CD8-positive, alpha-beta memory T cell (primary cell): Measurements from ENCODE around the gene RANBP6. TPM values are rescaled to one million over a fixed set of nuclear protein-coding genes. Genes with fewer than 3 reads are reported as not detected.
A peak's percentile ranks its signal among the peaks of the same experiment; 100 is the strongest.
"Not testable (repeated sequence)": the region's sequence is repeated elsewhere in the genome, so short reads cannot be mapped to it uniquely, and the experiment has no call there.

Experiments
- CTCF ChIA-PET: fragments of 350-600 bp; sonication (Branson Sonifier 250); formaldehyde crosslinking; loops from one replicate; lab custom pipeline; 2021; ENCODE audit warnings: antibody characterized with exemption; lab: Charles Lee
- POLR2A ChIA-PET: fragments of 350-600 bp; sonication (Branson Sonifier 250); formaldehyde crosslinking; loops from one replicate; lab custom pipeline; 2021; ENCODE audit warnings: antibody characterized with exemption; lab: Charles Lee
- DNase-seq, 5 donors: peaks; one replicate each; pipeline versions ENCODE4 v3.0.0 to v3.0.0-alpha.2; 2020 to 2022; ENCODE audit warnings: mixed read lengths in 1 of 5
- H3K27ac ChIP-seq: one replicate; pipeline ENCODE4 v1.7.0; 2013; ENCODE audit warnings: low read depth, mild to moderate bottlenecking, low read length, moderate library complexity
- H3K27me3 ChIP-seq: 2 replicates; pipeline ENCODE4 v1.7.0; 2013; ENCODE audit warnings: low read length, mild to moderate bottlenecking; ENCODE audit not compliant: insufficient read depth, poor library complexity, severe bottlenecking
- H3K36me3 ChIP-seq: 2 replicates; pipeline ENCODE4 v1.7.0; 2013; ENCODE audit warnings: mild to moderate bottlenecking, low read length, moderate library complexity; ENCODE audit not compliant: insufficient read depth
- H3K4me1 ChIP-seq: 2 replicates; pipeline ENCODE4 v1.7.0; 2013; ENCODE audit warnings: mild to moderate bottlenecking, low read length, moderate library complexity; ENCODE audit not compliant: insufficient read depth
- H3K4me3 ChIP-seq: 2 replicates; pipeline ENCODE4 v1.7.0; 2013; ENCODE audit warnings: mild to moderate bottlenecking, low read length
- H3K9me3 ChIP-seq: 2 replicates; pipeline ENCODE4 v1.7.0; 2013; ENCODE audit warnings: mild to moderate bottlenecking, low read length
- H3K27ac Mint-ChIP-seq, 8 donors: one replicate each; pipeline ENCODE4 v1.8.0; 2020 to 2021; ENCODE audit warnings: mixed read lengths in 8 of 8, mild to moderate bottlenecking in 6 of 8, inconsistent platforms in 3 of 8, moderate library complexity in 3 of 8
- H3K27me3 Mint-ChIP-seq, 2 donors: one replicate each; pipeline ENCODE4 v1.8.0; 2020 to 2021; ENCODE audit warnings: mixed read lengths in 2 of 2, mild to moderate bottlenecking in 1 of 2, moderate library complexity in 1 of 2
- H3K36me3 Mint-ChIP-seq, 3 donors: one replicate each; pipeline ENCODE4 v1.8.0; 2020 to 2021; ENCODE audit warnings: mixed read lengths in 3 of 3, inconsistent platforms in 1 of 3, mild to moderate bottlenecking in 1 of 3
- H3K4me1 Mint-ChIP-seq, 3 donors: one replicate each; pipeline ENCODE4 v1.8.0; 2020 to 2021; ENCODE audit warnings: mixed read lengths in 3 of 3, inconsistent platforms in 1 of 3, mild to moderate bottlenecking in 1 of 3
- H3K4me3 Mint-ChIP-seq, 7 donors: one replicate each; pipeline ENCODE4 v1.8.0; 2020 to 2021; ENCODE audit warnings: mixed read lengths in 7 of 7, mild to moderate bottlenecking in 6 of 7, moderate library complexity in 4 of 7, inconsistent platforms in 2 of 7
- H3K9me3 Mint-ChIP-seq, 5 donors: one replicate each; pipeline ENCODE4 v1.8.0; 2020 to 2022; ENCODE audit warnings: mixed read lengths in 5 of 5, mild to moderate bottlenecking in 3 of 5, moderate library complexity in 2 of 5, inconsistent platforms in 1 of 5
- polyA plus RNA-seq: library from polyadenylated mRNA; unstranded; fragments of 300-500 nt; fragmentation: Illumina TruSeq; gene quantifications from one replicate; pipeline ENCODE4 v1.2.3, GENCODE V29; 2021
- total RNA-seq, 2 experiments: library from RNA; stranded (reverse); gene quantifications; one replicate each; pipeline ENCODE4 v1.2.3, GENCODE V29; 2021

RANBP6 gene
- total RNA-seq (10 to 100 TPM; 19.7 to 21.0 TPM), polyA plus RNA-seq (17.5 TPM)

DNA sequence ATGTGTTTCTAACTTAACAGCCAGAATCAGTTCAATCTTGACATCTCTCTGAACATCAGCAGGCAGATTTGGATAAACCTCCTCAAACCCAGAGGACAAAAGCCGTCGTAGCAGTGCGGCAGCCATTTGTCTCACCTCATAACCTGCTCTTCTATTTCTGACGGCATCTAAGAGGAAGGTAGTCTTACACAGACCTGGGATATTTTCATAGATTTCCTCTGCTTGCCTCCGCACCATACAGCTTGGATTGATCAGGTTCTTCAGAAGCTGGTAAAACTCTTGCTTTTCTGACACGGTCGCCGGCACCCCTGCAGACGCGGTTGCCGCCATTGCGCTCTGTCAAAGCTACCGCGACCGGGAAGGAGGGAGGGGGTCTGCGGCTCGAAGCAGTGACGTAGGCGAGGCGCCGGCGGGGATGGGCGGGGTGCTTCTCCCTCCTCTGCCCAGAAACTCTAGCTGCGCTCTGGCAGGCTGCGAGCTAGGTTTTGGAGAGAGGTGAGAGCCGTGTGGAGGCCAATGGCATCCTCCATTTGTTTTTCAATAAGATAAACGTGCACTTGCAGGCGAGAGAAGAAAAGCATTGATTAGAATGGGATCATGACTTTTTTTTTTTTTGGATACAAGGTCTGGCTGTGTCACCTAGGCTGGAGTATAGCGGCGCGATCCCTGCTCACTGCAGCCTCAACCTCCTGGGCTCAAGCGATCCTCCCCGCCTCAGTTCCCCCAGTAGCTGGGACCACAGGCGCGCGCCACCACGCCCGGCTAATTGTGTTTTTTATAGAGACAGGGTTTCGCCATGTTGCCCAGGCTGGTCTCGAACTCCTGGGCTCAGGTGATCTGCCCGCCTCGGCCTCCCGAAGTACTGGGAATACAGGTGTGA, at the start of gene RANBP6:
Gene RANBP6, minus strand, starts transcription at position 347 of the 880 bp plus-strand sequence. Its CDS starts 17 bp downstream, at position 330.
- H3K27ac Mint-ChIP-seq: peak within 1 kb of the TSS; percentile 97 to 99 (median 98)
- peaks cover 0 to 12% (median 6%) of the 10 kb centered on the region in 5 donors for H3K9me3 Mint-ChIP-seq
- H3K27me3 Mint-ChIP-seq: peaks cover 0 to 4% of the 10 kb centered on the region in 2 donors
- H3K4me1 Mint-ChIP-seq: peaks cover 24 to 51% (median 44%) of the 10 kb centered on the region in 3 donors
- Histone ChIP-seq H3K9me3 (no peaks in the 10 kb centered on the region), H3K4me1 (peaks cover 14% of the 10 kb centered on the region), H3K27me3 (no peaks in the 10 kb centered on the region), H3K27ac (peak within 1 kb of the TSS; percentile 86), H3K36me3 (peaks cover 12% of the 10 kb centered on the region), H3K4me3 (peak within 1 kb of the TSS; percentile 65)
- POLR2A ChIA-PET: interaction anchor here (0.5 to 1.6 kb wide), 11 partner anchors 7 to 742 kb away, joined by 3 to 10 read pairs (median 3); partner anchors contain the start of genes KDM4C and RIC1
- peaks cover 11 to 37% (median 33%) of the 10 kb centered on the region in 3 donors for H3K36me3 Mint-ChIP-seq
- DNase-seq: peak; percentile 85 to 92 (median 88)
- peak within 1 kb of the TSS; percentile 92 to 99 (median 96) for H3K4me3 Mint-ChIP-seq
- CTCF ChIA-PET: interaction anchor here (0.9 to 1.3 kb wide), 3 partner anchors 8 to 387 kb away, joined by 3 to 5 read pairs (median 4); partner anchors contain the start of gene RIC1

DNA sequence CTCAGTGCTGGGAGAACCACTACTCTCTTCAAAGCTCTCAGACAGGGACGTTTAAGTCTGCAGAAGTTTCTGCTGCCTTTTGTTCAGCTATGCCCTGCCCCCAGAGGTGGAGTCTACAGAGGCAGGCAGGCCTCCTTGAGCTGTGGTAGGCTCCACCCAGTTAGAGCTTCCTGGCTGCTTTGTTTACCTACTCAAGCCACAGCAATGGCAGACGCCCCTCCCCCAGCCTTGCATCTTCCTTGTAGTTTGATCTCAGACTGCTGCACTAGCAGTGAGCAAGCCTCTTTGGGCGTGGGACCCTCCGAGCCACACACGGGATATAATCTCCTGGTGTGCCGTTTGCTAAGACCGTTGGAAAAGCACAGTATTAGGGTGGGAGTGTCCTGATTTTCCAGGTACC, 47.7 kb upstream of the RANBP6 start:
- Mint-ChIP-seq H3K27me3 (peaks cover 14 to 25% of the 10 kb centered on the region in 2 donors), H3K4me1 (peaks cover 2 to 20% (median 9%) of the 10 kb centered on the region in 3 donors), H3K36me3 (peaks cover 0 to 17% (median 0%) of the 10 kb centered on the region in 3 donors)
- H3K27me3 ChIP-seq, DNase-seq, H3K9me3 ChIP-seq, H3K4me3 Mint-ChIP-seq, H3K27ac ChIP-seq, H3K4me3 ChIP-seq, H3K27ac Mint-ChIP-seq, H3K9me3 Mint-ChIP-seq, POLR2A ChIA-PET, H3K36me3 ChIP-seq, H3K4me1 ChIP-seq: not testable (repeated sequence)
- CTCF ChIA-PET: interaction anchor here (3.6 kb wide), 1 partner anchor 9 kb away, joined by 14 read pairs; no protein-coding TSS in a partner anchor

DNA sequence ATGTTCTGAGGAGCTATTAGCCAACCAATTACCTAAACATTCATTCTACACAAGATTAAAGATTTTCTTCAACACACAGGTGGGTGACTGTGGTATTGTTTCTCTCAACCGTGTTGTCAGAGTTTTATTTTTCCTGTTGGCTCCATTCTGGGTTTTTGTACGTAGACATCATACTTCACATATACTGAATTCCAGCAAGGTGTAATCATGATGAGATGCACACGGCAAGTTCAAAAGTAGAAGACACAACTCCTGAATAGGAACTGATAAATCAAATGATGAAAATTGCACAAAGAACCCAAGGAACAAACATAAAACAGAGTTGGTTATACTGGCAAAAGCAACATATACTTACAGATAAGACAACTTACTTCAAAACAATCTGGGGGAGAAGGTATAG, 40.2 kb upstream of the RANBP6 start:
- H3K36me3 ChIP-seq: no peaks in the 10 kb centered on the region
- peaks cover 0 to 4% (median 0%) of the 10 kb centered on the region in 3 donors for H3K4me1 Mint-ChIP-seq
- H3K27me3 ChIP-seq: no peaks in the 10 kb centered on the region
- ChIA-PET POLR2A (no interaction called here), CTCF (interaction anchor here (3.1 to 3.8 kb wide), 3 partner anchors 9 to 251 kb away, joined by 14 to 36 read pairs (median 23); no protein-coding TSS in a partner anchor)
- H3K4me3 ChIP-seq: no peak overlapping the region
- H3K9me3 Mint-ChIP-seq: peaks cover 0 to 3% (median 0%) of the 10 kb centered on the region in 5 donors
- no peak overlapping the region for H3K4me3 Mint-ChIP-seq
- no peaks in the 10 kb centered on the region for H3K36me3 Mint-ChIP-seq
- H3K27ac Mint-ChIP-seq: no peak overlapping the region
- no peaks in the 10 kb centered on the region for H3K9me3 ChIP-seq
- peaks cover 4% of the 10 kb centered on the region for H3K4me1 ChIP-seq
- H3K27ac ChIP-seq: no peak overlapping the region
- H3K27me3 Mint-ChIP-seq: peaks cover 12% of the 10 kb centered on the region in 2 donors
- no peak for DNase-seq

DNA sequence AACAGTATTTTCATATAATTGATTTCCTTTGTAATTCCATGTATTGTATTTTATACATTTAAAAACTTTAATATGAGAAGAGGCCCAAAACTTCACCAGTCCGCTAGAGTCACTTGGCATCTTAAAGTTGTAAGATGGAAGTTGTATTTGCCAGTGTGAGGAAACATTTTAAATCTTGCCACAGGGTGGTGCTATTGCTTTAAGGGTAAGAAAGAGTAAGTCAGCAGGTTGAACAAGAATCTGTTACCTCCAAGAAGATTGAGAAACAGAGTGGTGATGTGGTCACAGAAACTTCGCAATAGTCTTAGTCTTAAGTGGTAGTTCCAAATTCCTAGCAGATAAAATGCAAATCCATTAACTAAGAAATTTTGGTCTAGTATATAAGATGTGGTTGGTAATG, 39.8 kb upstream of the RANBP6 start:
- ChIA-PET CTCF (interaction anchor here (3.1 to 3.8 kb wide), 3 partner anchors 9 to 251 kb away, joined by 14 to 36 read pairs (median 23); no protein-coding TSS in a partner anchor), POLR2A (no interaction called here)
- peak overlapping the region in 1 of 8 donors; percentile 33 for H3K27ac Mint-ChIP-seq

DNA sequence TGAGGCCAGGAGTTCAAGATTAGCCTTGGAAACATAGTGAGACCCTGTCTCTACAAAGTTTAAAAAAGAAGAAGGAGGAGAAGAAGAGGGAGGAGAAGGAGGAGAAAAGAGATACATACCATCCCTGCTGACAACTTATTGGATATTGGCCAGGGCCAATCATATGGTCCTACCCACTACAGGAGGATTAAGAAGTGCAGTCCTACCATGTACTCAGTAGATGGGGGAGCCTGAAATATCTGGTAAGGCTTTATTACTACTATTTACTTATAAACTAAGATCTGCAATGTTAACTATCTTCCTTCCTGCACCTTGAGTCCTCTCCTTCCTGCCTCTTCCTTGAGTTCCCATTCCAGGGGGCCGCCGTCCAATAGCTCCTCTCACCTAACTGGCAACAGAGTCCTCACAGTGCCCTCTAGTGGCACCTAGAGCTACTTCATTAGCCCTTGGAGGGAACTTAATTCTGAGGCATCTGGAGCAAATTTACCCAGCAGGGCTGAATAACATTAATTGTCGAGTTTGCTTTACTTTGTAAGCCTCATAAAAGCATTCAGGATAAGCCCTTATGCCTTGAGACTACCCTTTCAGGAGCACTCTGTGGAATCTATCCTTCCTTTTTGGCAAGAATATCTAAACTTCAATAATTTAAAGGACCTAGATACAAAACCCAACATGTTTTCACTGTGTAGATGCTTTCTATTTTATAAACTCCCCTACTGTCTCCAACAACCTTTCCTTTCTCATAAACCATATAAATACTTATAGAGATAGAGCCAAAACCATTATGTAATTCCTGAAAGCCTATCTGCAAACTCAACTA, 39.1 kb upstream of the RANBP6 start:
- H3K27me3 ChIP-seq: no peaks in the 10 kb centered on the region
- POLR2A ChIA-PET: interaction anchor here (0.6 kb wide), 1 partner anchor 14 kb away, joined by 5 read pairs; no protein-coding TSS in a partner anchor
- H3K27me3 Mint-ChIP-seq: peaks cover 4 to 6% of the 10 kb centered on the region in 2 donors
- no peak overlapping the region for H3K27ac ChIP-seq
- H3K4me1 ChIP-seq: peaks cover 4% of the 10 kb centered on the region
- peaks cover 0 to 3% (median 0%) of the 10 kb centered on the region in 5 donors for H3K9me3 Mint-ChIP-seq
- peak; percentile 14 to 65 (median 38) for DNase-seq
- H3K4me3 Mint-ChIP-seq: no peak overlapping the region
- H3K36me3 ChIP-seq: no peaks in the 10 kb centered on the region
- H3K27ac Mint-ChIP-seq: peak overlapping the region in 2 of 8 donors; percentile 2 to 33
- H3K9me3 ChIP-seq: no peaks in the 10 kb centered on the region
- CTCF ChIA-PET: interaction anchor here (0.7 to 3.8 kb wide), 14 partner anchors 9 to 252 kb away, joined by 3 to 36 read pairs (median 3); no protein-coding TSS in a partner anchor
- H3K36me3 Mint-ChIP-seq: no peaks in the 10 kb centered on the region
- H3K4me3 ChIP-seq: no peak overlapping the region
- peaks cover 4 to 7% (median 6%) of the 10 kb centered on the region in 3 donors for H3K4me1 Mint-ChIP-seq

More for the DNA sequence above, 39.8 kb upstream of the RANBP6 start:
- DNase-seq: peak in 2 of 5 donors; percentile 46 to 50
- H3K36me3 ChIP-seq: no peaks in the 10 kb centered on the region
- H3K4me3 ChIP-seq: no peak overlapping the region
- H3K27ac ChIP-seq: no peak overlapping the region
- H3K27me3 ChIP-seq: no peaks in the 10 kb centered on the region
- peaks cover 8 to 9% of the 10 kb centered on the region in 2 donors for H3K27me3 Mint-ChIP-seq
- no peaks in the 10 kb centered on the region for H3K36me3 Mint-ChIP-seq
- no peaks in the 10 kb centered on the region for H3K9me3 ChIP-seq
- peaks cover 0 to 3% (median 0%) of the 10 kb centered on the region in 5 donors for H3K9me3 Mint-ChIP-seq
- peaks cover 0 to 4% (median under 1%) of the 10 kb centered on the region in 3 donors for H3K4me1 Mint-ChIP-seq
- H3K4me3 Mint-ChIP-seq: no peak overlapping the region
- peaks cover 4% of the 10 kb centered on the region for H3K4me1 ChIP-seq

DNA sequence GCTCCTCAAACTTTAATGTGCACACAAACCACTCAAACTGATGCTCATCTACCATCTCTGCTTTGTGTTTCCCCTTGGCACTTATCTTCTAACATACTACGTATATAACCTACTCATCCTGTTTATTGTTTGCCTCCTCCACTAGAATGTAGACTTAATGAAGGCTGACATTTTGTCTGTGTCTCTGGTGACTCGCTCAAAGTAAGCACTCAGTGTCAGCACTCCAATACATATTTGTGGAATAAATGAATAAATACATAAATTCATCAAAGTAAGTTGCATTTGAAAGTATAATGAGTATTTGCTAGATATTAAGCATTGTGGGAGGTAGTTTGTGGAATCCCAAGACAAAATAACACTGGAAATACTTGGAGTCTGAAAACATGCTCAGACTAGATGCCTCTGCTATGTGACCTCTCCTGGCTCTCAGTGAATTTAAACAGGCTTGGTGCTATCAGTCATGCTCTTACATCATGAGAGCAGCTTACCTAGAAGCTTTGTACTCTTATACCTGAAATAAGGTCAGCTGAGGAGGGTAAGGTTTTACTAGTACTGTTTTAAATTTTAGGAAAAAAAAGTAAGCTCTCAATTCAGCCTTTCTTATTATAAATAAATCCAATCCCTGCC, 37.0 kb upstream of the RANBP6 start:
- Histone ChIP-seq H3K4me1 (peaks cover 4% of the 10 kb centered on the region), H3K36me3 (no peaks in the 10 kb centered on the region), H3K27ac (no peak overlapping the region), H3K4me3 (no peak overlapping the region), H3K27me3 (no peaks in the 10 kb centered on the region), H3K9me3 (no peaks in the 10 kb centered on the region)
- H3K9me3 Mint-ChIP-seq: no peaks in the 10 kb centered on the region
- no peak for DNase-seq
- peaks cover 4 to 13% of the 10 kb centered on the region in 2 donors for H3K27me3 Mint-ChIP-seq
- no peak overlapping the region for H3K4me3 Mint-ChIP-seq
- H3K36me3 Mint-ChIP-seq: no peaks in the 10 kb centered on the region
- no peak overlapping the region for H3K27ac Mint-ChIP-seq
- ChIA-PET CTCF (interaction anchor here (1.6 to 3.8 kb wide), 2 partner anchors 166 to 254 kb away, joined by 4 to 36 read pairs; no protein-coding TSS in a partner anchor), POLR2A (no interaction called here)
- H3K4me1 Mint-ChIP-seq: peaks cover 4 to 7% (median 6%) of the 10 kb centered on the region in 3 donors

DNA sequence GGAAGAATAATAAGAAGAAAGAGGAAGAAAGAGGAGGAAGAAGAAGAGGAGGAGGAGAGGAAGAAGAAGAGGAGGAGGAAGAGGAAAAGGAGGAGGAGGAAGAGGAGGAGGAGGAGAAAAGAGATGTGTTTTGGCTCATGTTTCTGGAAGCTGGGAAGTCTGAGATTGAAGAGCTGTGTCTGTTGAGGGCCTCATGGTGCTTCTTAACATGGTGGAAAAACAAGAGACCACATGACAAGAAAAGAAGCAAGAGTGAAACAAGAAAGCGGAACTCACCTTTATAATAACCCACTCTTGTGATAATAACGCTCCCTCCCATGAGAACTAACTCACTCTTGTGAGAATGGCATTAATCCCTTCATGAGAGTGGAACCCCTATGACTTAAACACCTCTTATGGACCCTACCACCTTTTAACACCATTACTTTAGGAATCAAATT, 36.1 kb upstream of the RANBP6 start:
- Mint-ChIP-seq H3K27ac (no peak overlapping the region), H3K36me3 (peaks cover 0 to 2% (median 0%) of the 10 kb centered on the region in 3 donors), H3K27me3 (peaks cover 8 to 17% of the 10 kb centered on the region in 2 donors), H3K9me3 (no peaks in the 10 kb centered on the region), H3K4me3 (no peak overlapping the region), H3K4me1 (peaks cover 4 to 7% (median 6%) of the 10 kb centered on the region in 3 donors)
- POLR2A ChIA-PET: no interaction called here
- CTCF ChIA-PET: interaction anchor here (1.6 kb wide), 1 partner anchor 255 kb away, joined by 4 read pairs; no protein-coding TSS in a partner anchor
- DNase-seq: no peak
- H3K9me3 ChIP-seq: no peaks in the 10 kb centered on the region
- no peaks in the 10 kb centered on the region for H3K27me3 ChIP-seq
- H3K4me3 ChIP-seq: no peak overlapping the region
- H3K36me3 ChIP-seq: no peaks in the 10 kb centered on the region
- peaks cover 4% of the 10 kb centered on the region for H3K4me1 ChIP-seq
- H3K27ac ChIP-seq: no peak overlapping the region
